PFSK-1 (cell line): ENCODE results near the gene SAP30L.

Source experiments
- FOXP2 ChIP-seq: optimal IDR thresholded peaks from 2 replicates; pipeline ENCODE3; 2011; ENCODE audit warnings: borderline replicate concordance, control low read depth, inconsistent platforms; ENCODE audit not compliant: insufficient read depth; ENCODE audit errors: extremely low read length, extremely low read depth
- POLR2AphosphoS5 ChIP-seq: IDR thresholded peaks from 2 replicates; pipeline ENCODE4 v1.6.1; 2012; ENCODE audit warnings: low read depth, mild to moderate bottlenecking, control low read depth, low read length, moderate library complexity
- SIN3A ChIP-seq: IDR thresholded peaks from 2 replicates; pipeline ENCODE4 v1.6.1; 2012; ENCODE audit warnings: mild to moderate bottlenecking, low read length, moderate library complexity, borderline replicate concordance; ENCODE audit not compliant: insufficient read depth
- TAF1 ChIP-seq: IDR thresholded peaks from 2 replicates; pipeline ENCODE4 v1.6.1; 2012; ENCODE audit warnings: low read length, control low read depth, borderline replicate concordance; ENCODE audit not compliant: insufficient read depth
- TF ChIP-seq, protein P1 (sequence below), 2 experiments: IDR thresholded peaks; 2 replicates each; pipeline versions ENCODE4 v1.6.1 to v1.8.0; 2011 to 2012; ENCODE audit warnings: low read depth in 2 of 2, low read length in 2 of 2, control low read depth in 1 of 2, inconsistent platforms in 1 of 2, mild to moderate bottlenecking in 1 of 2, moderate library complexity in 1 of 2; ENCODE audit not compliant: insufficient read depth in 1 of 2

SAP30L gene

DNA sequence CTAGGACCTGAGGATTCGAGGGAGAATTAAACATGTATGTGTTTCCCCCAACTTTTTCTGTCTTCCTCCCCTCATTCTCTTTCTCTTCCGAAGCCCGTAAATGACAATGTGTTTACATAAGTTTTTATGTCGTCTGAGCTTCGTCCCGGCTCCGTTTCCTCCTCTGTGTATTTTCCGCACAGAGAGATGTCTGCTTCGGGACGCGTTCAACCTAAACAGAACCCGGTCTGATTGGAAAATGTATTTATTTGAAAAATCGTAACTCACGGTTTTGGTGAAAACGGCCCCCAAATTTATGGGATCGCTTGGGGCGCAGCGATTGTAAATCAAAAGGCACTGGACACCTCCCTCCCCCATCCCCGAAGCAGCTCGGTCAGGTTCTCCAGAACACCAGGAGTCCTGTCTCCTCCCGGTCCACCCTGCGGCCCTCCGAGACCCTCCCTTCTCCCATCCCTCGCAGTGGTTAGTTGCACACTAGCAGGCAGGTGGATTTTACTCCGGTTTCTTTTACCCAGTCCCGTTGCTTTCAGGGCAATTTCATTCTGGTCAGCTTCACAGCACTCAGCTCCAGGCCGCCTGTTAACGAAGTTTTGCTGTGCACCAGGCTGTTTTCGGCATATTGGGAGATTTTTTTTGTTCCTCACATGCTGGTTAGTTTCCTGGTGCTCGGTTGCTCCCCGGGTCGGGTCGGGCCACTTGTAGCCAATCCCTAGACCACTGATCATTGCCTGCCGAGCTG, 38.0 kb downstream of the SAP30L start:
- TF ChIP-seq TAF1 (no peak), FOXP2 (no peak), POLR2AphosphoS5 (no peak), SIN3A (no peak)
- TF ChIP-seq, protein P1, sequence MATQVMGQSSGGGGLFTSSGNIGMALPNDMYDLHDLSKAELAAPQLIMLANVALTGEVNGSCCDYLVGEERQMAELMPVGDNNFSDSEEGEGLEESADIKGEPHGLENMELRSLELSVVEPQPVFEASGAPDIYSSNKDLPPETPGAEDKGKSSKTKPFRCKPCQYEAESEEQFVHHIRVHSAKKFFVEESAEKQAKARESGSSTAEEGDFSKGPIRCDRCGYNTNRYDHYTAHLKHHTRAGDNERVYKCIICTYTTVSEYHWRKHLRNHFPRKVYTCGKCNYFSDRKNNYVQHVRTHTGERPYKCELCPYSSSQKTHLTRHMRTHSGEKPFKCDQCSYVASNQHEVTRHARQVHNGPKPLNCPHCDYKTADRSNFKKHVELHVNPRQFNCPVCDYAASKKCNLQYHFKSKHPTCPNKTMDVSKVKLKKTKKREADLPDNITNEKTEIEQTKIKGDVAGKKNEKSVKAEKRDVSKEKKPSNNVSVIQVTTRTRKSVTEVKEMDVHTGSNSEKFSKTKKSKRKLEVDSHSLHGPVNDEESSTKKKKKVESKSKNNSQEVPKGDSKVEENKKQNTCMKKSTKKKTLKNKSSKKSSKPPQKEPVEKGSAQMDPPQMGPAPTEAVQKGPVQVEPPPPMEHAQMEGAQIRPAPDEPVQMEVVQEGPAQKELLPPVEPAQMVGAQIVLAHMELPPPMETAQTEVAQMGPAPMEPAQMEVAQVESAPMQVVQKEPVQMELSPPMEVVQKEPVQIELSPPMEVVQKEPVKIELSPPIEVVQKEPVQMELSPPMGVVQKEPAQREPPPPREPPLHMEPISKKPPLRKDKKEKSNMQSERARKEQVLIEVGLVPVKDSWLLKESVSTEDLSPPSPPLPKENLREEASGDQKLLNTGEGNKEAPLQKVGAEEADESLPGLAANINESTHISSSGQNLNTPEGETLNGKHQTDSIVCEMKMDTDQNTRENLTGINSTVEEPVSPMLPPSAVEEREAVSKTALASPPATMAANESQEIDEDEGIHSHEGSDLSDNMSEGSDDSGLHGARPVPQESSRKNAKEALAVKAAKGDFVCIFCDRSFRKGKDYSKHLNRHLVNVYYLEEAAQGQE (IDR thresholded peaks at IDR 0.05; ENCODE audit: insufficient read depth in 1 of 2, low read depth in 2 of 2, low read length in 2 of 2) = no peak

DNA sequence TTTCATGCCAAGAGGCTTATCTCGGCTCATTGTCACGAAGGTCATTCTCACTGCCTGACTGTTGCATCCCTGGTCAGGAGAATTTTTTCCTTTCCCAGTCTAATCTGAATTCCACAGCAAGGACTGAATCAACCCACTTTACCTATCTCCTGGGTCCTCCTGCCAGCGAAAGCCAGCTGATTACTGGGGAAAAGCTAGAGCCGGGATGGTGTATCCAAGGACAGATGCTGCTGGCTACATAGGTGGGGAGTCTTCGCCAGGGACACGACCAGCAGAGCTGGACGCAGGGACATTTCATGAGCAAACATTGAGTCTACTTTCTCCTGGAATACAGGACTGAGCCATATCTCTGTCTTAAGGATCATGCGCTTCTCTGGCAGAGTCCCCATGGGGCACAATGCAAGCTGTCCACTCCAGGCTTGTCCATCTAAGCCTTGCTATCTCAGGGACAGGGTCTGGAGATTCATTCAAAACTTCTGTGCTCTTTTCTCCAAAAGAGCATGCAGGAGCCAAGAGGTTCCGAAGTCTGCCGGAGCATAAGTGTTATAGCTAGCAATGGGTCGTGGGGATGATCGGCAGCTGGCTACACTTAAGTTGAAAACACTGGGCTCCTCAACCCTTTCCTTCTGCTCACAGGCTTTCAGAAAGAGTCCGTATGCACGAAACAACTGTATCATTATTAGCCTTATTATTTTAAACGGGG, 38.7 kb downstream of the SAP30L start:
- no peak for TF ChIP-seq TAF1
- TF ChIP-seq SIN3A = no peak

DNA sequence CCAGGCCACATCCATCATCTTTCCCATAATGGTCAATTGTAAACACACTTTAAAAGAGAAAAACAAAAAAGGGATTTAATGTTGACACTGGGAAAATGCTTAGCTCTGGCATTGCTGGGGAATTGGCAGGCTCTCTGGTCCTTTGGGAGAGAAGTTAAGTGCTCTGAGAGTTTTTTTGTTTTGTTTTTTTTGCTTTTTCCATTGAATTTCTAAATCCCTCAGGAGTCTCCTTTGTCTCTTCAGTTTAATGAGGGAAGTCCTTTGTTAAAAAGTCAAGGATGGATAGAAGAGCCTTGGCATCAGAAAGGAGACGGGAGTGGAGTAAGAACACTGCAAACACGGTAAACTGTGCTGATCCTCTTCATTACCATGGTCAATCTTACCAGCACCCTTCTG, 39.3 kb downstream of the SAP30L start:
- TF ChIP-seq TAF1 (no peak), FOXP2 (no peak), POLR2AphosphoS5 (no peak), SIN3A (no peak)
- TF ChIP-seq, protein P1 (IDR thresholded peaks at IDR 0.05; ENCODE audit: insufficient read depth in 1 of 2, low read depth in 2 of 2, low read length in 2 of 2) = no peak

DNA sequence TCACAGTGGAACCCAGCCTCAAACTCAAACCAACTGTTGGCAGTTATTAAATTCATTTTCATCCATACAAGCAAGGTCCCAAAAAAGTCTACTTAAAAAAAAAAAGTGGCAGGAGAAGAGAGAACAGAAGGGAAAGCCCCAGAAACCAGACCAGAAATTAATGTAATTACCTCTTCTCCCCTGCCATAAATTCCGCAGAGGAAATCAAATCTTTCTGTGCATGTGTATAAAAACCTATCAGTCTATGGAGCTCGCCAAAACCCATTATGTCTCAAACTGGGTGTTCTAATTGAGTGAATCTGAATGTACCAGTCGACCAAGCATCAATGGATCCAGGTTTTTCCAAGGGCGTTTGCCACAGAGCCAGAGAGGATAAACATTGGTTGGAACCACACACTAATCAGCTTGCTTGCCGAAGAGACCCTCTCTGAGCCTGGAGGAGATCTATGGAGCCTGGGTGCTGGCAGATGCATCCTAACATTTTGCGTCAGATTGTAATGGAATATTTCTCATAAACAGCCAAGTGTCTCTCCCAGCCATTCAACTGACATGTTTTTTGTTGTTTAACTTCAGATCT, 40.1 kb downstream of the SAP30L start:
- TF ChIP-seq FOXP2 (no peak), POLR2AphosphoS5 (no peak), SIN3A (no peak), TAF1 (no peak)
- TF ChIP-seq, protein P1 (IDR thresholded peaks at IDR 0.05; ENCODE audit: insufficient read depth in 1 of 2, low read depth in 2 of 2, low read length in 2 of 2) = no peak

DNA sequence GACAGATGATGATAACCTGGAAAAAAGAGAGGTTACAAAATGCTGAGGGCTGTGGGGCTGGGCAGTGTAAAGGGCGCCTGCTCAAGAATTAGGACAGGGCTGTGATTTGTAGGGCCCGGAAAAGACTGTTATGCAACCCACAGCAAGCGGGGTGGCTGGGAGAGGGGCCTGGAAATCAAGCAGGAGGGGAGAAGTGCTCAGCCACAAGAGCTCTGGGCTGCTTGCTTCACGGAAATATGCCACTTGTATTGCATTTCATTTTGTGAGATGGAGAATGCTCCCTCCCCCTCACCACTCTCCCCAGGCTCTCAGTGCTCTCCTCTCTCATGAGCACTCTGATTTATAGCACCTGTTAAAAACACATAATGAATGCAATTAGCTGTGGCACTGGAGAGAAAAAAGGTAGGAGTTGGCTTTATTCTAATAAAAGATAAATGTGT, 40.6 kb downstream of the SAP30L start:
- TF ChIP-seq TAF1 (no peak), SIN3A (no peak)
- TF ChIP-seq, protein P1 (IDR thresholded peaks at IDR 0.05; ENCODE audit: insufficient read depth in 1 of 2, low read depth in 2 of 2, low read length in 2 of 2) = no peak
